ENCODE data around the gene SLC17A9.

DNA sequence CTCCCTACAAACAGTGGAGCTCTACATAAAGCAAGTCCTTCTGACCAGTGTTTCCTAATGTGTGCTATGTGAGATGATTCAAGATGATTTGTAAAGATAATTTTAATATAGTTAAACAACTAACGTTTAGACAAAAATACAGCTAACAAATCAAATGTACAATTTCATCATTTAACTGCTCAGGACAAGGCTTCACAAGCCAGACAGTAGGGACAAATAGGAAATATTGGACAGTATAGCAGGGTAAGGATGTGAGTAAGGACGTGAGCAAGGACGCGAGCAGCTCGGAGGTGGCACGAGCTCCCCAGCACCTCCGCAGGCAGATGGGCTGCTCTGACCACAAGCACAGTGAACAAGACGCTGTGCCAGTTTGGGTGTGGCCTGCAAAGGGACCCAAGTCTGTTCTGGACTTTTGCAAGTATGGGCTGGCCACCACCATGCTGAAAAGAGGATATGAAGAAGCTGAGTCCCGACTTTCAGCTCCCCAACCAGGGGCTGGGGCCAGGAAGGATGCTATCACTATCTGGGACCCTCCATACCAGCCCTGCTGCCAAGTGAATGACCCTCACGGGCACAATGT lies 40.7 kb upstream of the SLC17A9 start:
- TF ChIP-seq, protein P1, sequence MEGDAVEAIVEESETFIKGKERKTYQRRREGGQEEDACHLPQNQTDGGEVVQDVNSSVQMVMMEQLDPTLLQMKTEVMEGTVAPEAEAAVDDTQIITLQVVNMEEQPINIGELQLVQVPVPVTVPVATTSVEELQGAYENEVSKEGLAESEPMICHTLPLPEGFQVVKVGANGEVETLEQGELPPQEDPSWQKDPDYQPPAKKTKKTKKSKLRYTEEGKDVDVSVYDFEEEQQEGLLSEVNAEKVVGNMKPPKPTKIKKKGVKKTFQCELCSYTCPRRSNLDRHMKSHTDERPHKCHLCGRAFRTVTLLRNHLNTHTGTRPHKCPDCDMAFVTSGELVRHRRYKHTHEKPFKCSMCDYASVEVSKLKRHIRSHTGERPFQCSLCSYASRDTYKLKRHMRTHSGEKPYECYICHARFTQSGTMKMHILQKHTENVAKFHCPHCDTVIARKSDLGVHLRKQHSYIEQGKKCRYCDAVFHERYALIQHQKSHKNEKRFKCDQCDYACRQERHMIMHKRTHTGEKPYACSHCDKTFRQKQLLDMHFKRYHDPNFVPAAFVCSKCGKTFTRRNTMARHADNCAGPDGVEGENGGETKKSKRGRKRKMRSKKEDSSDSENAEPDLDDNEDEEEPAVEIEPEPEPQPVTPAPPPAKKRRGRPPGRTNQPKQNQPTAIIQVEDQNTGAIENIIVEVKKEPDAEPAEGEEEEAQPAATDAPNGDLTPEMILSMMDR (conservative IDR thresholded peaks at IDR 0.05; ENCODE audit: low read depth in 2 of 2), result no peak
- TF ChIP-seq, protein P2, sequence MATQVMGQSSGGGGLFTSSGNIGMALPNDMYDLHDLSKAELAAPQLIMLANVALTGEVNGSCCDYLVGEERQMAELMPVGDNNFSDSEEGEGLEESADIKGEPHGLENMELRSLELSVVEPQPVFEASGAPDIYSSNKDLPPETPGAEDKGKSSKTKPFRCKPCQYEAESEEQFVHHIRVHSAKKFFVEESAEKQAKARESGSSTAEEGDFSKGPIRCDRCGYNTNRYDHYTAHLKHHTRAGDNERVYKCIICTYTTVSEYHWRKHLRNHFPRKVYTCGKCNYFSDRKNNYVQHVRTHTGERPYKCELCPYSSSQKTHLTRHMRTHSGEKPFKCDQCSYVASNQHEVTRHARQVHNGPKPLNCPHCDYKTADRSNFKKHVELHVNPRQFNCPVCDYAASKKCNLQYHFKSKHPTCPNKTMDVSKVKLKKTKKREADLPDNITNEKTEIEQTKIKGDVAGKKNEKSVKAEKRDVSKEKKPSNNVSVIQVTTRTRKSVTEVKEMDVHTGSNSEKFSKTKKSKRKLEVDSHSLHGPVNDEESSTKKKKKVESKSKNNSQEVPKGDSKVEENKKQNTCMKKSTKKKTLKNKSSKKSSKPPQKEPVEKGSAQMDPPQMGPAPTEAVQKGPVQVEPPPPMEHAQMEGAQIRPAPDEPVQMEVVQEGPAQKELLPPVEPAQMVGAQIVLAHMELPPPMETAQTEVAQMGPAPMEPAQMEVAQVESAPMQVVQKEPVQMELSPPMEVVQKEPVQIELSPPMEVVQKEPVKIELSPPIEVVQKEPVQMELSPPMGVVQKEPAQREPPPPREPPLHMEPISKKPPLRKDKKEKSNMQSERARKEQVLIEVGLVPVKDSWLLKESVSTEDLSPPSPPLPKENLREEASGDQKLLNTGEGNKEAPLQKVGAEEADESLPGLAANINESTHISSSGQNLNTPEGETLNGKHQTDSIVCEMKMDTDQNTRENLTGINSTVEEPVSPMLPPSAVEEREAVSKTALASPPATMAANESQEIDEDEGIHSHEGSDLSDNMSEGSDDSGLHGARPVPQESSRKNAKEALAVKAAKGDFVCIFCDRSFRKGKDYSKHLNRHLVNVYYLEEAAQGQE (IDR thresholded peaks at IDR 0.05; ENCODE audit: unreplicated experiment), result no peak
- TF ChIP-seq POLR2AphosphoS5 (IDR thresholded peaks at IDR 0.05; ENCODE audit: low read depth) (peak; percentile 28; the same call in 1 of the 2 replicates), EZH2 (IDR thresholded peaks at IDR 0.05; ENCODE audit: low read depth, unreplicated experiment) (no peak), CREB1 (CRISPR knock-in tag; IDR thresholded peaks at IDR 0.05; ENCODE audit: low read depth) (no peak)
